ENCODE data around the gene ILK.

Gene ILK

DNA sequence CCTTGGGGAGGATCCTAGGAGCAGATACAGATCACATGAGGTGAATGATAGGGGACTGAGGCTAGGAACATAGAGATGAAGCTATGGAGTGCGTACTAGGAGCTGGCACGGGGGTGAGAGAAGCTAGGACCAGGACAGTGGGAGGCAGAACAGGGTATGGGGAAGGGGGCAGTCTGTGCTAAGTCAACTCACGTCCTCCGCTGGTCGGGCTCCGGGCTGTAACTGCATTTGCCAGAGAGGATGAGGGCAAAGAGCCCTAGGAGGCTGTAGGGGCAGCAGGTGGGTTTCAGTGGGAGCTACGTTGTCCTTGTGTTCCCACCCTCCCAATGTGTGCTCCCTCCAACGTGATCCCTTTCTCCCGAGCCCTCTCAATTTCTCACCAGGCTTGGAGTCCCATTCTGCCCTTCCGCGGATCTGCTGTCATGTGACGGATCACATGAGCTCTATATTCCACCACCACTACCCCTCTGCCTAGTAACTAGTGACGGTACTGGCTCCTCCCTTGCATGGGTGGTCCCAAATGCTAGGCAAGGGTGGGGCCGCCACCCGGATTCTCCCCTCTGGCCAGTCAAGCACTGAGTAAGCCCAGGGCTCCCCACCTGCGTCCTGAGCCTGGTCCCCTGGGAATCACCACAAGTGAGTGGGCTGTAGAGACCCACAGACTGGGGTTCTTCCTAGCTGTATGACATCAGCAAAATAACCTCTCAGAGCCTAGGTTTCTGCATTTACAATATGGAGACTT, 15.6 kb downstream of the ILK start, which contains the start of gene TPP1:
Gene TPP1, minus strand, starts transcription at position 419 of the 742 bp plus-strand sequence. Its CDS starts 22 bp downstream, at position 397.
- DNase-seq (ENCODE audit: low read depth in 1 of 2, low spot score in 1 of 2) = peak; percentile 78 to 89

DNA sequence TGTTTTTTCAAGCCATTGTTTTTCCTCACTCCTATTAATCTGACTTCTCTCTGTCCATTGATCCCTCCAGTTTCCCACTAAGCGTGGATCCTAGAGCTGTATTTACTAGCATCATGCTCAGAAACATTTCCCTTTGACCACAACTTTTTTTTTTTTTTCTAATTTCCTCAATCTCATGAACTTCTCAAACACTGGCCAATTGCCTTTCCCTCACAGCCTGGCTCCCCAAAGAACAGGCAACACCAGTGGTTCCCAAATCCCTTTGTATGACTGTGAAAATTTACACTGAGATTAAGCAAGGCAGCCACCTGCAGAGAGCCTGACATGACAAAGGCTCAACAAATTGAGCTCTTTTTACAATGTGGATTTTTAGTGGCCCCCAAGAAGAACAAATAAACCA, 17.1 kb downstream of the ILK start:
- DNase-seq (ENCODE audit: low read depth in 1 of 2, low spot score in 1 of 2) = no peak

DNA sequence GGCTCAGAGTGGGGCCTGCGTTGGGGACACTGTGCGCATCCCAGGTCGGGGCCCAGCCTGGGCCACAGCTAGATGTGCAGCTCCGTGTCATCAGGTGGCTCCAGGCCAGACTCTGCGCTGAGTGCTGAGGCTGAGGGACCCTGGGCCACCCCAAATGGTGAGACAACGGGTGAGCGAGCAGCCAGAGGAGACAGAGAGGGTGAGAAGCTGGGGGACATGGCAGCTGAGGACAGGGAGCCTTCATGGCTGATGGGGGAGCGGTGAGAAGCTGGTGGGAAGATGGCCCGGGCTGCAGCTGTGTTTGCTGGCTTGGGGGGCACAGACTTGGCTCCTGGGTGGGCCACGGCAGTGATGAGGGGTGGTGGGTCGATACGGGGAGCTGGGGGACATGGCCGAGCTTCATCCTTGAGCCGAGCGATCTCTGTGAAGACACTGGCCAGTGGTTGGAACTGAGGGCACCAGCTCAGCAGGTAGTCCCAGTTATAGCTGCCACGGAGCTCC, 18.2 kb downstream of the ILK start:
- DNase-seq (ENCODE audit: low read depth in 1 of 2, low spot score in 1 of 2) = no peak

DNA sequence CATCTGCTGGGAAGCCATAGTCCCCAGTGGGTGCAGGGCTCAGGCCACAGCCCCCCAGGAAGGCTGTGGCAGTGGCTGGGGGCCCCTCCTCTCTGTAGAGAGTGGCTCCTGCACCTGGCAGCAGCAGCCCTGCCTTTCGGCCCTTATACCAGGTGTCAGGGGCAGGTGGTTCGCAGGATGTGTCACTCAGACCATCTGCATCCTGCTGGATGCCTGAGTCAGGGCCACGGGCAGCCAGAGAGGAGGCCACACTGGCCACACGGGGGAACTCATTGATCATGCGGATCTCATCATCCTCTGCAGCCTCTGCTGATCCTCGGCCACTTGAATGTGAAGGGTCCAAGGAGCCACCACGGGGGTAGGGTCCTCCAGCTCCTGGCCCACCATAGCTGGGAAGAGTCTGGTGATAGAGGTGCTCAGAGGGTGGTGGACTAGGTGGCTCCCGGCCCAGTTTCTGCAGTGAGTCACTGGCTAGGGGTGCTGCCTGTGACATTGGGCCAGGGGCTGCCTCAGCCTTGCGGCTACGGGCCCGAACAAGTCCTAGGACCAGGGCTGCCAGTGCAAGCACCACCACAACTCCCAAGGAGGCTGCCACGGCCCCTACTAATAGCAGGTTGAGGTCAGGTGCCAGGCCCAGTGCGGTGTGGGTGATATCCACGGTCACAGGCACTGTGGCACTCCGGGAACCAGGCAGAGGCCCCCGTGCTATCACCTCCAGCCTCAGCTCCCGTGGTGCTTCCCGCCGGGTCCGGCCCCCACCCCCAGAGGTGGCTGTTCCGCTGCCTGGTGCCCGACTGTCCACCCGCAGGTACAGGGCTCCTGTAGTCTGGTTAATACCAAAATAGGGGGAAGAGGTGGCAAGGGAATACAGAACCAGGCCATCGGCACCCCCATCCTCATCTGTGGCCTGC, 18.9 kb downstream of the ILK start:
- no peak for DNase-seq (ENCODE audit: low read depth in 1 of 2, low spot score in 1 of 2)

DNA sequence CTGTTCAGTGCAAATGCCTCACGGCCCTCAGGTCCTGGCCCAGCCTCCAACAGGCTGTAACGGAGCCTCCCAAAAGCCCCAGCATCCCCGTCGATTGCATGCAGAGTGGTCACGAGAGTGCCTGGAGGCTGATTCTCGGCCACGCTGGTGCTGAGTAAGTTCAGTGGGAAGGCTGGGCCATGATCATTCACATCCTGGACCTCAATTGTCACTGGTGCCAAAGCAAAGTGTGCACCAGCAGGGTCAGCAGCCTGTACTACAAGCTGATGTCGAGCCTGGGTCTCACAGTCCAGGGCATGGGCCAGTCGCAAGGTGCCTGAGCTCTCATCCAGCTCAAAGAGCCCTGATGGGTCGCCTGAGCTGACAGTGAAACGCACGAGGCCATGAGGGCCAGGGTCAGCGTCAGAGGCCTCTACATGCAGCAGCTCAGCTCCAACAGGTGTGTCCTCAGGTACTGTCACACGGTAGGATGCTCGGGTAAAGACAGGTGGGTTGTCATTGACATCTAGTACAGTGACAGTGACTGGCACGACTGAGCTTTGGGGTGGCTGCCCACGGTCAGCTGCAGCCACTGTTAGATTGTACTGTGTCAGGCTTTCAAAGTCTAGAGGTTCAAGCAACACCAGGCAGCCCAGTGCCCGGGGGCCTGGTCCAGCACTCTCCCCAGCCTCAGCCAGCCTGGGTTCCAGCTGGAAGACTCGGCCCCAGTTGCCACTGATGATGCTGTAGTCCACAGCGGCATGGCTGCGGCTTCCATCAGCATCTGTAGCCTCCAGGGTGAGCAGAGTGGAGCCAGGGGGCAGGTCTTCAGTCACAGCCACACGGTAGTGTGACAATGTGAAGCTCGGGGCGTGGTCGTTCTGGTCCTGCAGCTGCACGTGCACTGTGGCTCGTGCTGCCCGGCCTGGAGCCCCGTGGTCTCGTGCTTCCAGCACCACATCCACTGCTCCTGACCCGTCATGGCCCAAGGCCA, 20.1 kb downstream of the ILK start:
- no peak for DNase-seq (ENCODE audit: low read depth in 1 of 2, low spot score in 1 of 2)

DNA sequence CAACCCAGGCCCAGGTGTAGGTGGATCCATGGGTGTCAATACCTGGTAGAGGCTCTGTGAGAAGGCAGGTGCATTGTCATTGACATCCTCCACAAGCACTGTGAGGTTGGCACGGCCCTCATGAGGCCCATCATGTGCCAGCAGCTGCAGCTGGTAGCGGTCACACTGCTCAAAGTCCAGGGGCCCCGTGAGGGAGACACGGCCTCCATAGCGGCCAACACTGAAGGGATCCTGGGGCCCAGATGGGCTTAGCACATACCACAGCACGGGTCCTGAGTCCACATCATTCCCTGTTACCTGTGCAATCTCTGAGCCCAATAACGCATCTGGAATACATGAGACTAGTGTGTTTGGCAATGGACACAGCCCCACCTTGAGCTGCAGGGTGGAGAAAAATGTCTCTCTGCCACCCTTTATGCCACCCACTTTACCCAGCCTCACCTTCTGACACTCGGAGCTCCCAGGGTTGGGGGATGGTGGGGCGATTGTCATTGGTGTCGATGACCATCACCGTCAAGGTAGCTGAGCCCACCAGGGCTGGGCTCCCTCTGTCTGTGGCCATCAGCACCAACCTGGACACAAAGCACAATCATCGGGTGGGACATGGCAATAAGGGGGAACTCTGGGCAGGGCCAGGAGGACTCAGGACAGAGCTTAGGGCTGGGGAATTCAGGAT, 21.7 kb downstream of the ILK start:
- no peak for DNase-seq (ENCODE audit: low read depth in 1 of 2, low spot score in 1 of 2)

DNA sequence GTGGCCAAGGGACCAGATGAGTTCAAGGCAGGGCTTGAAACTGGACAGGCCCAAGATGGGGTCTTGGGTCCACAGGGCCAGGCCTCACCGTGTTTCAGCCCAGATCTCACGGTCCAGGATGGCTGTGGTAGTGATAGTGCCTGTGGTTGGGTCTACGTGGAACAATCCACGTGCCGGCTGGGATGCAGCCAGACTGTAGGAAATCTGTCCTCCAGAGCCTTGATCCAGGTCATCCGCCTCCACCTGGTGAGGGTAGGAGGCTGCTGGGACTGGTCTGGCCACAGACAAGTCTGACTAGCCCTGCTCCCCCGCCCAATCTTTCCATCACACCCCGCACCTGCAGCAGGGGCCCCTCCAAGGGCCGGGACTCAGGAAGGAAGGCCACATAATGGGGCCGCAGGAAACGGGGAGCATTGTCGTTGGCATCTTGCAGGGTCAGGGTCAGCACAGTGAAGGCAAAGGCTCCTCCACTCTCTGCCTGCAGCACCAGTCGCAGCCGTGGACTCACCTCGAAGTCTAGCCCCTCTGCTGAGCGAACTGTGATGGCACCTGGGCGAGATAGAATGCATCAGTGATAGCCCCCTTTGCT, 22.4 kb downstream of the ILK start:
- DNase-seq (ENCODE audit: low read depth in 1 of 2, low spot score in 1 of 2) = no peak

DNA sequence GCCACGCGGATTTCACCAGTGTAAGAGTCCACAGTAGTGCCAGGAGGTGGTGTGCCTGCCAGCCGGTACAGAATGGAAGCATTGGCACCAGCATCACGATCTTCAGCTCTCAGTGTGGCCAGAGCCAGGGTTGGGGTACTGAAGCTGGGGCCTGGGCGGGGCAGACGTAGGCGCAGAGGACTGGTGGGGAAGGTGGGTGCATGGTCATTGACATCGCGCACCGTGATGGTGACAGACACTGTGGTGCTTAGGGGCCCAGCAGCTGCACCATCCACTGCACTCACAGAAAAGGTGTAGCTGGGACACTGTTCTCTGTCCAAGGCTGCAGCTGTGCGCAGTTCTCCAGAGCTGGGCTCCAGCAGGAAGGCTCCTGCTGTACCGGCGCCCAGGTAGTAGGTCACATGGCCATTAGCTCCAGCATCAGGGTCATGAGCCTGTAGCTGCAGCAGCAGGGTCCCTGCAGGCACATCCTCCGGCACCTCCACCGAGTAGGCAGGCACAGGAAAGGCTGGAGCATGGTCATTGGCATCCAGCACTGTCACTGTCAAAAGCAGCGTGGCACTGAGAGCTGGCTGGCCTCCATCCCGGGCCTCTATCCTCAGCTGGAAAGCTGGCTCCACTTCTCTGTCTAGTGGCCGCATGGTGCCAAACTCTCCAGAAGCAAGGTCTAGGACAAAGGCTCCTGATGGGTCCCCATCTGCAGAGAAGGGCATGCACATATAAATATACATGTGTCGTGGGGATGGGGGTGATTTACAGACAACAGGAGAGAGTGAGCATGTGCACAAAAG, 23.6 kb downstream of the ILK start:
- DNase-seq (ENCODE audit: low read depth in 1 of 2, low spot score in 1 of 2) = no peak

DNA sequence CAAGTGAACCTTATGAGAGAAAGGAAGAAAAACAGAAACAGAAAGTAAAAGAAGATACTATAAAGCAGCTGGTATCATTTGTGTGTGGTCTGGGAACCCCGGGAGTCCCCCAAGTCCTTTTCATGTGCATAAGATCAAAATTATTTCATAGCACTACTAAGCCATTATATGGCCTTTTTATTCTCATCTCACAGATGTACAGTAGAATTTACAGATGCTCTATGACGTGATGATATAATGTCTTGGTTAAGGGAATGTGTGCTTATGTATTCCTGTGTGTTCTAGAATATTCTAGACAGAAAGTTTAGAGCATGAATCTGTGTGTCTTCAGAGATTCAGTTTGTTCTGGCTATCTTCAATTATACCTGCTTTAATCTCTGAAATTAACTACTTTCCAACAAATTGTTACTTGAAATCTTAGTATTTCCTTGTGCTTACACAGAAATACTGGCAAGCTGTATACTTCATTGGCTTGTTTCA, 24.2 kb downstream of the ILK start:
- DNase-seq (ENCODE audit: low read depth in 1 of 2, low spot score in 1 of 2) = no peak

DNA sequence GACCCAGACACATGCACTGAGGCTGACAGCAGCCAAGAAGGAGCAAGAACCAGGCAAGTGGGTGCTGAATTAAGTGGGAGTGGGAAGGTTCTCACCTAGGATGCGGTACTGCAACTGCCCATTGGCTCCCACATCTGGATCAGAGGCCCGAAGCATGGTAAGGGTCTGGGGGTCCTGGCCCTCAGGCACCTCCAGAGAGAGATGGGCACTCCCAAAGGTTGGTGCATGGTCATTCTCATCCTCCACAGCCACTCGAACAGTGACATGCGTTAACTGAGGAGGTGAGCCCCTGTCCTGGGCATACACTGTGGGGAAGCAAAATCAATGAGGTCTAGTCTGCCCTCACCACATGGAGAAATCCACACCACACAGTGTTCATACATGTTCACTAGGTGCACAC, 25.0 kb downstream of the ILK start:
- DNase-seq (ENCODE audit: low read depth in 1 of 2, low spot score in 1 of 2) = no peak

DNA sequence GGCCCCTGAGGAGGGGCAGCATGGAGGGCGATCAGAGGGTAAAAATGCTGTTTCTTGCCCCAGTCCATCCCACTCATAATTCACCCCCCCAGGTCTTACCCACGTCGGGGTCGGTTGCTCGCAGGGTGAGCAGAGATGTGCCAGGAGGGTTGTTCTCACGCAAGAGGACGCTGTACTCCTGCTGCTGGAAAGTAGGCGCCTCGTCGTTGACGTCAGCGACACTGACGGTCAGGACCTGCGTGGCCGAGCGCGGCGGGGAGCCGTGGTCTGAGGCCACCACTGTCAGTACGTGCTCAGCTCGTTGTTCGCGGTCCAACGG, 26.0 kb downstream of the ILK start:
- DNase-seq (ENCODE audit: low read depth in 1 of 2, low spot score in 1 of 2) = no peak

DNA sequence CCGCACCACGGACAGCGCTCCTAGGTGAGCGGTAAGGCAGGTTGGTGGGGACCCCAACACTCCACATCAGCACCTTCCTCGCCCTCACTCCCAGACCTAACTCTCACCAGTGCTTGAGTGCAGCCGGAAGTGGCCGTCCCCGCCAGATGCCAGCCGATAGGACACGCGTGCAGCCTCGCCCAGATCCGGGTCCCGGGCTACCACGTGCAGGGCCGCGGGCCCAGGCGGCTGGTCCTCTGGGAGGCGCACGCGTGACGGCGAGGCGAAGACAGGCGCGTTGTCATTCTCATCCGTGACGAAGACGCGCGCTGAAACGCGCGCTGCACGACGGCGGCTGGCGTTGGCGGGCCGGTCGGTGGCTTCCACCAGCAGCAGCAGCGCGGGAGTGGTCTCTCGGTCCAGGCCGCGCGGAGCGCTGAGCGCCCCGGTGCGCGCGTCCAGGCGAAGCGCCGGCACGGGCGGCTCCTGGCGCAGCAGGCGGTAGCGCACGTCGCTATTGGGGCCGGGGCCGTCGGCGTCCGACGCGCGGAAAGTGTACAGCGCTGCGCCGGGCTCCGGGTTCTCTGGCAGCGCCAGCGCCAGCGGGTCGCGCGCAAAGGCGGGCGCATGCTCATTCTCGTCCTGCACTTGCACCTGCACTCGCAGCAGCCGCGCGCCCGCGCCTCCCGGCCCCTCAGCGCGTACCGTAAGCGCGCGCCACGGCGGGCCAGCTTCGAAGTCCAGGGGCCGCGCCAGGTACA, 26.5 kb downstream of the ILK start:
- DNase-seq (ENCODE audit: low read depth in 1 of 2, low spot score in 1 of 2) = no peak

DNA sequence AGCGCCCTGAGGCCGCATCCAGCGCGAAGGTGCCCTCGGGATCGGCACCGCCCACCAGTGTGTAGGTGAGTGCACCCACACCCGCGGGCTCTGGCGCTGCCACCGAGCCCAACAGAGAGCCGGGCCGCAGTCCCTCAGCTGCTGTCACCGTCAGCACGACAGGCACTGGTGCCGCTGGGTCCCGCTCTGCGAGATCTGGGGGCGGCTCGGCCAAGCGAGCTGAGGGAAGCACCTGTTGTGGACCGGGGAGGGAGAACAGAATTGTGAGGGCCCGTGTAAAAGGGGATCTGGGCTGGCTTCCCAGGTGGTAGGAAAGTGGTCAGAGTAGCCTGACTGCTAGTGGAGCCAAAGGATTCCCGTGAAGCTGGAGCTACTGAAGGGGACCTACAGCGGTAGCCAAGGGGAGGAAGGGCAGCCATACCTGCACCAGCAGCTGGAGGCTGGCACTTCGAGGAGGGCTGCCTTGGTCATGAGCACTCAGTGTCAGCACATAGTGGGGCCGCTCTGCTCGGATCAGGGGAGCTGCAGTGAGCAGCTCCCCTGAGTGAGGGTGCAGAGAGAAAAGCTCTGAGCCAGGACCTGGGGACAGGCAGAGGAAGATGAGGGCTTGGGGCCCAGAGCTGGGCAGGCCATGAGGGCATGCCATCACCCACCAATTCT, 27.2 kb downstream of the ILK start:
- DNase-seq (ENCODE audit: low read depth in 1 of 2, low spot score in 1 of 2) = no peak

DNA sequence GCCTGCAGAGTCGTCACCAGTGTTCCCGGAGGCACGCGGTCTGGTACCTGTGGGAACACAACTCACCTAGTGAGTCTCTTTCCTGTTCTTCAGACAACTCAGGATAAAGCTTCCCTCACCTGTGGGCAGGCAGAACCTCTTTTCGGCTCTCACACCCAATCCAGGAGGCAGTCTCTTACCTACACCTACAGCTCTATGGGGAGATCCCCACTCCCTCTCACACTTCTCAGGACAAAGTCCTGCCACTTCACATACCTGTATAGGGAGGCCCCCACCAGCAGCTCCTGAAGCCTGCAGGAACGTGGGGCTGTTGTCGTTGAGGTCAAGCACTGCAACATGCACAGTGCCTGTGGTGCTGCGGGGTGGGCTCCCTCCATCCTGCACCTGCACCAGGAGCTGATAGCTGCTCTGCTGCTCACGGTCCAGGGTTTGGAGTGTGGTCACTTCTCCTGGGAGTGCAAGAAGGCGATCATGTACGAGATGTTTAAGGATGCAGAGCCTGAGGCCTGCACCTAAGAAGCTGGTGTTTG, 27.9 kb downstream of the ILK start:
- DNase-seq (ENCODE audit: low read depth in 1 of 2, low spot score in 1 of 2) = no peak

DNA sequence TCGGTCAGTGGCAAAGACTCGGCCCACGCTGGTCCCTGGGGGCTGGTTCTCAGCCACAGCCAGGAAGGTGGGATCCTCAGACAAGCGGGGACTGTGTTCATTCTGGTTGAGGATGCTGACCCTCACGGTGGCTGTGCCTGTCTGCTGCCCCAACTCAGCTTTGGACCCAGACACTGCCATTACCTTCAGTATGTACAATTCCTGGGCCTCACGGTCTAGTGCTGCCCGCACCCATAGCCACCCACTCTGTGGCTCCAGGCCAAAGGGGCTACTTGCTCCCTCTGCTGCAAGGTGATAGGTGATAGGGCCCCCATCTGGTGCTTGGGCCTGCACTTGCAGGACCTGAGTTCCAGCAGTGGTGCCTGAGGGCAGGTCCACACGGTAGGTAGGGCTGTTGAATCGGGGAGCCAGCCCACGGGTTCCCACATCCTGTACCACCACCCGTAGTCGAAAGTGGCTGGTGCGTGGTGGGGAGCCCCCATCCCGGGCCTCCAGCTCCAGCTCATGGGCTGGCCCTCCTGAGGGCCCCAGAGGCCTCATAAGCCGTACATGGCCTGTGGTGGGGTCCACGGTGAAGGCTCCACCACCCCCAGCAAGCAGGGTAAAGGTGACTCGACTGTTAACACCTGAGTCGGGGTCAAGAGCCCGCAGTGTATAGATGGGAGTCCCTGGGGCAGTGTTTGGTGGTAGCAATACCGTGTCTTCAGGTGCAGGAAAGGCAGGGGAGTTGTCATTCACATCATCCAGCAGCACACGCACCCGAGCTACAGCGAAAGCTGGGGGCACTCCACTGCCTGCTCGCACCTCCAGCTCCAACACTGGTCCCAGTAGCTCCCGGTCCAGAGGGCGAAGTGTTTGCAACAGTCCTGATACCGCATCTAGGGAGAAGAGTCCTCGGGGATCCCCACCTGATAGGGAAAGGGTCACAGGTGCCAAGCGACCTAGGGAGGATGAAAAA, 28.8 kb downstream of the ILK start:
- no peak for DNase-seq (ENCODE audit: low read depth in 1 of 2, low spot score in 1 of 2)

All from activated CD4-positive, alpha-beta T cell treated with anti-CD3 and anti-CD28 coated beads, Interleukin-2, amount 50 U/mL, for 24 hours (primary cell).